WTC11 (cell line): ENCODE data around the gene MALT1. TPM values are rescaled to one million over a fixed set of nuclear protein-coding genes. Genes with fewer than 3 reads are reported as not detected.

Experiments
- ATAC-seq: fragments of 200-7000 bp; cut with Tn5 transposase; 2 replicates; pipeline ENCODE4 v1.10.0; 2021; ENCODE audit warnings: mild to moderate bottlenecking, moderate library complexity
- CTCF ChIA-PET: fragments of 300-600 bp; sonication (Branson Sonifier 250); formaldehyde crosslinking; loops from one replicate; lab custom pipeline; 2021; ENCODE audit warnings: antibody characterized with exemption; lab: Charles Lee
- POLR2A ChIA-PET: fragments of 350-600 bp; sonication (Branson Sonifier 250); formaldehyde crosslinking; loops from one replicate; lab custom pipeline; 2021; ENCODE audit warnings: antibody characterized with exemption; lab: Charles Lee
- DNase-seq: peaks from one replicate; pipeline ENCODE4 v3.0.0; 2021; ENCODE audit warnings: low spot score
- H3K27ac Mint-ChIP-seq: 2 replicates; pipeline ENCODE4 v1.8.0; 2021; ENCODE audit warnings: mixed read lengths
- H3K27me3 Mint-ChIP-seq: 2 replicates; pipeline ENCODE4 v1.8.0; 2021; ENCODE audit warnings: low read depth, mild to moderate bottlenecking, moderate library complexity, mixed read lengths
- H3K36me3 Mint-ChIP-seq: 2 replicates; pipeline ENCODE4 v1.8.0; 2021; ENCODE audit warnings: mixed read lengths
- H3K4me1 Mint-ChIP-seq: 2 replicates; pipeline ENCODE4 v1.8.0; 2022; ENCODE audit warnings: mixed read lengths
- H3K4me3 Mint-ChIP-seq: 2 replicates; pipeline ENCODE4 v1.8.0; 2021; ENCODE audit warnings: mild to moderate bottlenecking, moderate library complexity, mixed read lengths
- H3K9me3 Mint-ChIP-seq: 2 replicates; pipeline ENCODE4 v1.8.0; 2021; ENCODE audit warnings: mixed read lengths
- ELF4 ChIP-seq: sonication (generic); formaldehyde crosslinking; IDR thresholded peaks from 2 replicates; pipeline ENCODE4 v1.8.1; 2022; ENCODE audit warnings: low read depth, mild to moderate bottlenecking, moderate library complexity, missing genetic modification reagents
- FOXK1 ChIP-seq: sonication (generic); formaldehyde crosslinking; IDR thresholded peaks from 2 replicates; pipeline ENCODE4 v1.8.0; 2022; ENCODE audit warnings: mild to moderate bottlenecking, moderate library complexity, missing genetic modification reagents
- MYBL2 ChIP-seq: sonication (generic); formaldehyde crosslinking; IDR thresholded peaks from 2 replicates; pipeline ENCODE4 v1.8.1; 2023; ENCODE audit warnings: mild to moderate bottlenecking, moderate library complexity, missing genetic modification reagents
- NFATC4 ChIP-seq: fragments of 250-450 bp; sonication (Bioruptor Pico); IDR thresholded peaks from 2 replicates; pipeline ENCODE4 v1.9.0; 2021; ENCODE audit warnings: mild to moderate bottlenecking
- NFE2L1 ChIP-seq: sonication (generic); formaldehyde crosslinking; IDR thresholded peaks from 2 replicates; pipeline ENCODE4 v1.8.1; 2023; ENCODE audit warnings: missing genetic modification reagents
- NR3C1 ChIP-seq: sonication (generic); formaldehyde crosslinking; conservative IDR thresholded peaks from 2 replicates; pipeline ENCODE4 v1.8.1; 2023; ENCODE audit warnings: low read depth, mild to moderate bottlenecking, missing genetic modification reagents
- OVOL2 ChIP-seq: fragments of 250-450 bp; sonication (Bioruptor Pico); IDR thresholded peaks from 2 replicates; pipeline ENCODE4 v1.9.0; 2021; ENCODE audit warnings: mild to moderate bottlenecking, borderline replicate concordance
- PRDM15 ChIP-seq: sonication (generic); formaldehyde crosslinking; IDR thresholded peaks from 2 replicates; pipeline ENCODE4 v1.8.0; 2022; ENCODE audit warnings: missing genetic modification reagents
- RORB ChIP-seq: fragments of 250-450 bp; sonication (Bioruptor Pico); IDR thresholded peaks from 2 replicates; pipeline ENCODE4 v1.9.0; 2021; ENCODE audit warnings: mild to moderate bottlenecking
- SP1 ChIP-seq: sonication (generic); formaldehyde crosslinking; conservative IDR thresholded peaks from 2 replicates; pipeline ENCODE4 v1.8.1; 2022; ENCODE audit warnings: missing genetic modification reagents
- TP53 ChIP-seq: sonication (generic); formaldehyde crosslinking; IDR thresholded peaks from 2 replicates; pipeline ENCODE4 v1.8.1; 2023; ENCODE audit warnings: mild to moderate bottlenecking, missing genetic modification reagents
- ZNF281 ChIP-seq: sonication (generic); formaldehyde crosslinking; IDR thresholded peaks from 2 replicates; pipeline ENCODE4 v1.8.0; 2023; ENCODE audit warnings: mild to moderate bottlenecking, missing genetic modification reagents
- ZNF423 ChIP-seq: fragments of 250-450 bp; sonication (Bioruptor Pico); IDR thresholded peaks from 2 replicates; pipeline ENCODE4 v2.1.2; 2022; ENCODE audit warnings: mild to moderate bottlenecking, moderate library complexity
- ZNF425 ChIP-seq: fragments of 250-450 bp; sonication (Bioruptor Pico); conservative IDR thresholded peaks from 2 replicates; pipeline ENCODE4 v1.9.0; 2021; ENCODE audit warnings: mild to moderate bottlenecking
- total RNA-seq: library from RNA; stranded (reverse); gene quantifications from 3 replicates; pipeline ENCODE4 v1.2.3, GENCODE V29; 2021
- TF ChIP-seq, protein P1 (sequence below): sonication (generic); formaldehyde crosslinking; IDR thresholded peaks from 2 replicates; pipeline ENCODE4 v1.8.1; 2022; ENCODE audit warnings: mild to moderate bottlenecking, missing genetic modification reagents, moderate library complexity, borderline replicate concordance
- TF ChIP-seq, protein P2 (sequence below): sonication (generic); formaldehyde crosslinking; IDR thresholded peaks from 2 replicates; pipeline ENCODE4 v1.8.1; 2022; ENCODE audit warnings: low read depth, mild to moderate bottlenecking, moderate library complexity, missing genetic modification reagents, borderline replicate concordance

MALT1 gene
- total RNA-seq, 1 experiment from 2014 or later = 13.2 TPM

DNA sequence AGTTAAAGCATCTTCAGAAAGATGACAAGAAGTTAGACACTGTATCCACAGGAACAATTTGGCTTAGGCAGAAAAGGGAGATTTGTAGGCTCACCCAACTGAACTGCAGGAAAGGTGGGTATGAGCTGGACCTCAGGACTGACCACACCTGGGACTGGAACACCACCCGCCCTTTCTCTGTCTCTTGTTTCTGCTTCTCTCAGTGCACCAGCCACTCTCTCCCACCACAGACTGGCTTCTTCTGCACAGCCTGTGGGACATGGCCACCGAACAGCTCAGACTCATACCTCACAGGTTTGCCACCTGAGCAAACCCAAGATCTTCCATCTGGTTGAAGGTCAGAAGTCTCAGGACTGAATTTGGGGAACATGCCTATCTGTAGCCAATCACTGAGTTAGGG is 14.2 kb upstream of the MALT1 start:
- Mint-ChIP-seq H3K36me3 (no peaks in the 10 kb centered on the region), H3K4me1 (no peaks in the 10 kb centered on the region), H3K27ac (no peak overlapping the region), H3K27me3 (no peaks in the 10 kb centered on the region), H3K9me3 (0 out of 2 replicates have a peak, but pooled peaks cover 4% of the 10 kb centered on the region), H3K4me3 (no peak overlapping the region)
- TF ChIP-seq NFATC4 (CRISPR knock-in tag) (no peak), TP53 (CRISPR knock-in tag) (no peak), SP1 (CRISPR knock-in tag) (no peak), MYBL2 (no peak), ZNF425 (CRISPR knock-in tag) (no peak), FOXK1 (CRISPR knock-in tag) (no peak), ZNF423 (CRISPR knock-in tag) (no peak), RORB (CRISPR knock-in tag) (no peak), ZNF281 (CRISPR knock-in tag) (no peak), OVOL2 (CRISPR knock-in tag) (no peak), NFE2L1 (CRISPR knock-in tag) (no peak)
- TF ChIP-seq, protein P1, sequence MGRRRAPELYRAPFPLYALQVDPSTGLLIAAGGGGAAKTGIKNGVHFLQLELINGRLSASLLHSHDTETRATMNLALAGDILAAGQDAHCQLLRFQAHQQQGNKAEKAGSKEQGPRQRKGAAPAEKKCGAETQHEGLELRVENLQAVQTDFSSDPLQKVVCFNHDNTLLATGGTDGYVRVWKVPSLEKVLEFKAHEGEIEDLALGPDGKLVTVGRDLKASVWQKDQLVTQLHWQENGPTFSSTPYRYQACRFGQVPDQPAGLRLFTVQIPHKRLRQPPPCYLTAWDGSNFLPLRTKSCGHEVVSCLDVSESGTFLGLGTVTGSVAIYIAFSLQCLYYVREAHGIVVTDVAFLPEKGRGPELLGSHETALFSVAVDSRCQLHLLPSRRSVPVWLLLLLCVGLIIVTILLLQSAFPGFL (CRISPR knock-in tag) = no peak
- ChIA-PET POLR2A (no interaction called here), CTCF (no interaction called here)
- DNase-seq (no peak), ATAC-seq (no peak)

DNA sequence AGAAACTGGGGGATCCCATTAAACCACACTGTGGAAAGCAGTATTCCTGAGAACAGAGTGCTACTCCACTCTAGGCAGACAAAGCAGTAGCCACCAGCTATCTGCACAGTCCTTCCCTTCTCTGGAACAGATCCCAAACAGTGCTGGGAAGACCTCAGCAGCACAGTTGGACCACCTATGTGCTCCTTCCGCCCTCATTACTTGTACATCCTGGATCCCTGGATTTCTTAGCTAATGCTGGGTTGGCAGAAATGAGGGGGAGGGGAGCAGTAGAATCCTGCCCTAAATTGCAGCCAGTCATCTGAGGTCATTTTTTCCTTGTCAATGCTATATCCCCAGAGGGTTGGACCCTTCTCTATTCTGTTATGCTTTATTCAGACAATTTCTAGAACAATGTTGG is 13.8 kb upstream of the MALT1 start:
- no peaks in the 10 kb centered on the region for H3K4me1 Mint-ChIP-seq
- no peaks in the 10 kb centered on the region for H3K27me3 Mint-ChIP-seq
- ChIA-PET POLR2A (no interaction called here), CTCF (interaction anchor here (0.7 to 1.2 kb wide), 2 partner anchors 14 to 107 kb away, joined by 3 to 4 read pairs; partner anchors contain the start of gene MALT1)
- no peak overlapping the region for H3K27ac Mint-ChIP-seq
- H3K4me3 Mint-ChIP-seq = no peak overlapping the region
- no peak for TF ChIP-seq ZNF281 (CRISPR knock-in tag)
- no peak for DNase-seq
- 0 out of 2 replicates have a peak, but pooled peaks cover 4% of the 10 kb centered on the region for H3K9me3 Mint-ChIP-seq
- no peaks in the 10 kb centered on the region for H3K36me3 Mint-ChIP-seq
- no peak for ATAC-seq

GRCh38 chr18:58659691-58660090 is 11.6 kb upstream of the MALT1 start:
- Mint-ChIP-seq H3K4me3 (no peak overlapping the region), H3K27me3 (no peaks in the 10 kb centered on the region), H3K9me3 (0 out of 2 replicates have a peak, but pooled peaks cover 4% of the 10 kb centered on the region), H3K36me3 (no peaks in the 10 kb centered on the region), H3K4me1 (no peaks in the 10 kb centered on the region), H3K27ac (no peak overlapping the region)
- POLR2A ChIA-PET = no interaction called here
- no peak for DNase-seq
- no peak for ATAC-seq
- CTCF ChIA-PET = interaction anchor here (1.7 kb wide), 1 partner anchor 105 kb away, joined by 4 read pairs; no protein-coding TSS in a partner anchor
- TF ChIP-seq NFATC4 (CRISPR knock-in tag) = no peak
- no peak for TF ChIP-seq NR3C1 (CRISPR knock-in tag)
- TF ChIP-seq PRDM15 (CRISPR knock-in tag) = no peak
- no peak for TF ChIP-seq ELF4
- TF ChIP-seq, protein P2, sequence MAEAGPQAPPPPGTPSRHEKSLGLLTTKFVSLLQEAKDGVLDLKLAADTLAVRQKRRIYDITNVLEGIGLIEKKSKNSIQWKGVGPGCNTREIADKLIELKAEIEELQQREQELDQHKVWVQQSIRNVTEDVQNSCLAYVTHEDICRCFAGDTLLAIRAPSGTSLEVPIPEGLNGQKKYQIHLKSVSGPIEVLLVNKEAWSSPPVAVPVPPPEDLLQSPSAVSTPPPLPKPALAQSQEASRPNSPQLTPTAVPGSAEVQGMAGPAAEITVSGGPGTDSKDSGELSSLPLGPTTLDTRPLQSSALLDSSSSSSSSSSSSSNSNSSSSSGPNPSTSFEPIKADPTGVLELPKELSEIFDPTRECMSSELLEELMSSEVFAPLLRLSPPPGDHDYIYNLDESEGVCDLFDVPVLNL (CRISPR knock-in tag) = no peak
